ENCODE results near the gene ADAMTS17.

GRCh38 chr15:100191161-100191560 is 150.6 kb downstream of the ADAMTS17 start:
- TF ChIP-seq, protein P1, sequence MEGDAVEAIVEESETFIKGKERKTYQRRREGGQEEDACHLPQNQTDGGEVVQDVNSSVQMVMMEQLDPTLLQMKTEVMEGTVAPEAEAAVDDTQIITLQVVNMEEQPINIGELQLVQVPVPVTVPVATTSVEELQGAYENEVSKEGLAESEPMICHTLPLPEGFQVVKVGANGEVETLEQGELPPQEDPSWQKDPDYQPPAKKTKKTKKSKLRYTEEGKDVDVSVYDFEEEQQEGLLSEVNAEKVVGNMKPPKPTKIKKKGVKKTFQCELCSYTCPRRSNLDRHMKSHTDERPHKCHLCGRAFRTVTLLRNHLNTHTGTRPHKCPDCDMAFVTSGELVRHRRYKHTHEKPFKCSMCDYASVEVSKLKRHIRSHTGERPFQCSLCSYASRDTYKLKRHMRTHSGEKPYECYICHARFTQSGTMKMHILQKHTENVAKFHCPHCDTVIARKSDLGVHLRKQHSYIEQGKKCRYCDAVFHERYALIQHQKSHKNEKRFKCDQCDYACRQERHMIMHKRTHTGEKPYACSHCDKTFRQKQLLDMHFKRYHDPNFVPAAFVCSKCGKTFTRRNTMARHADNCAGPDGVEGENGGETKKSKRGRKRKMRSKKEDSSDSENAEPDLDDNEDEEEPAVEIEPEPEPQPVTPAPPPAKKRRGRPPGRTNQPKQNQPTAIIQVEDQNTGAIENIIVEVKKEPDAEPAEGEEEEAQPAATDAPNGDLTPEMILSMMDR (IDR thresholded peaks at IDR 0.05), result no peak
- TF ChIP-seq EP300 (IDR thresholded peaks at IDR 0.05) (no peak), POLR2A (IDR thresholded peaks at IDR 0.05) (no peak)
